ENCODE data around the gene PRICKLE1. TPM values are rescaled to one million over a fixed set of nuclear protein-coding genes. Genes with fewer than 3 reads are reported as not detected.

PRICKLE1 gene
- total RNA-seq, 1 donor from 2014 or later = 6.4 TPM

DNA sequence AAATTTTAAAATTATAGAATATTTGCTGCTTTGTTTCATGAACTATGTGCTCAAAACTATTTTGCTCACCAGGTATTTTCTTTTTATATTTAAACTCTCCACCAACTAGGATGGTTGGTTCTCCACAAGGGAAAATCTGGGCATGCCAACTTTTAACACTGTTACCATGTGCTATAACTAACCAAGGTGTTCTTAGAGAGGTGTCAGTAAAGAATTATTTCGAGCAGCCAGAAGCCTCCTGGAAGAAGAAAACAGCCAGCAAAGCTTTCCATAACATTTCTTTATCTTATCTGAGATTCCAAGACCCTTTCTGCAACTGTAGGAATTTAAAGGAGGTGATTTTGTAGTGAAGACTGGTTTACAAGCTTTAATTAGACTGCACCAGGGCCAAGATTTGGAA is 97.3 kb downstream of the PRICKLE1 start:
- Mint-ChIP-seq H3K36me3 (ENCODE audit: unreplicated experiment) (no peaks in the 10 kb centered on the region), H3K9me3 (ENCODE audit: unreplicated experiment) (no peaks in the 10 kb centered on the region), H3K27me3 (ENCODE audit: unreplicated experiment) (peaks cover 1% of the 10 kb centered on the region), H3K4me1 (ENCODE audit: low read depth, unreplicated experiment) (no peaks in the 10 kb centered on the region), H3K4me3 (ENCODE audit: unreplicated experiment) (no peak overlapping the region), H3K27ac (ENCODE audit: unreplicated experiment) (no peak overlapping the region)
- no peak for DNase-seq
- TF ChIP-seq, protein P1, sequence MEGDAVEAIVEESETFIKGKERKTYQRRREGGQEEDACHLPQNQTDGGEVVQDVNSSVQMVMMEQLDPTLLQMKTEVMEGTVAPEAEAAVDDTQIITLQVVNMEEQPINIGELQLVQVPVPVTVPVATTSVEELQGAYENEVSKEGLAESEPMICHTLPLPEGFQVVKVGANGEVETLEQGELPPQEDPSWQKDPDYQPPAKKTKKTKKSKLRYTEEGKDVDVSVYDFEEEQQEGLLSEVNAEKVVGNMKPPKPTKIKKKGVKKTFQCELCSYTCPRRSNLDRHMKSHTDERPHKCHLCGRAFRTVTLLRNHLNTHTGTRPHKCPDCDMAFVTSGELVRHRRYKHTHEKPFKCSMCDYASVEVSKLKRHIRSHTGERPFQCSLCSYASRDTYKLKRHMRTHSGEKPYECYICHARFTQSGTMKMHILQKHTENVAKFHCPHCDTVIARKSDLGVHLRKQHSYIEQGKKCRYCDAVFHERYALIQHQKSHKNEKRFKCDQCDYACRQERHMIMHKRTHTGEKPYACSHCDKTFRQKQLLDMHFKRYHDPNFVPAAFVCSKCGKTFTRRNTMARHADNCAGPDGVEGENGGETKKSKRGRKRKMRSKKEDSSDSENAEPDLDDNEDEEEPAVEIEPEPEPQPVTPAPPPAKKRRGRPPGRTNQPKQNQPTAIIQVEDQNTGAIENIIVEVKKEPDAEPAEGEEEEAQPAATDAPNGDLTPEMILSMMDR (IDR thresholded peaks at IDR 0.05; ENCODE audit: partially characterized antibody, unreplicated experiment) = no peak

DNA sequence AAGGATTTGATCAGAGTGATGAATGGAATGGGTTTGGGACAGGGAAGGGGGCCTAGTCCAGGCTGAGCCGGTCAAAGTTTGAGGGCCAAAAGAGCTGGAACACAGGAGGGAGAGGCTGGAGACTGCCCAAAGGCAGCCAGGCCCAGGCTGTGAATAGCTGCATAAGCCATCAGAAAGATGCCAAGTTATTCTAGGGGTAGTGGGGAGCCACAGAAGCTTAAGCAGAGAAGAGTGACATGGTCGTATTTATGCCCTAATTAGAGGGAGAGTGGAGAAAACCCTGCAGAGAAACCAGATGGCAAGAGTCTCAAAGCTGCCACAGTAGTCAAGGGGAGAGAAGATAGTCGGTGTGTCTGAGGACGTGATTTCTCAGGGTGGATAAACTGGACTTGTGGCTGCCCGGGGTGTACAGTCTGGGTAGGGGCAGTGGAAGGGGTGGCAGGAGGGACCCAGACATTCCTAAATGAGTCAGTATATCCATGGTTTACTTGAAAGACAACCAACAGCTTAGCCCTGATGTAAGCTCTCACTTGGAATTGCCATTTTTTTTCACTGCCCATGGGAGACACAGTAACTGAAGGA is 99.2 kb downstream of the PRICKLE1 start:
- peaks cover 4% of the 10 kb centered on the region for H3K27me3 Mint-ChIP-seq (ENCODE audit: unreplicated experiment)
- H3K36me3 Mint-ChIP-seq (ENCODE audit: unreplicated experiment) = no peaks in the 10 kb centered on the region
- no peaks in the 10 kb centered on the region for H3K9me3 Mint-ChIP-seq (ENCODE audit: unreplicated experiment)
- no peak for DNase-seq
- no peaks in the 10 kb centered on the region for H3K4me1 Mint-ChIP-seq (ENCODE audit: low read depth, unreplicated experiment)
- TF ChIP-seq, protein P1 (IDR thresholded peaks at IDR 0.05; ENCODE audit: partially characterized antibody, unreplicated experiment) = no peak
- H3K4me3 Mint-ChIP-seq (ENCODE audit: unreplicated experiment) = no peak overlapping the region
- H3K27ac Mint-ChIP-seq (ENCODE audit: unreplicated experiment) = no peak overlapping the region

DNA sequence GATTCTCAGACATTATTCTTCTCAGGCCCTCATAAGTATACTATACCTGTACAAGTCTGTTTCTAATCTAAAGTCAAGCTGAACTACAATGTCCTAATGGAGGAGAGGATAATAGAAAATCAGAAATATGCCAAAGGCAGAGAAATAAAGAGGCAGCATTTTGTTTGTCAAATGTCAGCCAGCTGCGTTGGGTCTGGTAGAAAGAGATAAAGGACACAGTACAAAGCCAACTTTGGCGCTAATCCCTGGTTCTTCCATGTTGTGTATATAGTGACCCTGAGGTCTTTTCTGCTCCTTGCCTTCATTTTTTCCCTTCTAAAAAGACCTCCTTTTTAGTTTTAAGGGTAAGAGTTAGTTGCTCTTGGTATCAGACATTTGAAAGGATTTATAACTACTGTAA is 103.1 kb downstream of the PRICKLE1 start:
- Mint-ChIP-seq H3K27ac (ENCODE audit: unreplicated experiment) (no peak overlapping the region), H3K27me3 (ENCODE audit: unreplicated experiment) (peaks cover 13% of the 10 kb centered on the region), H3K36me3 (ENCODE audit: unreplicated experiment) (no peaks in the 10 kb centered on the region), H3K4me1 (ENCODE audit: low read depth, unreplicated experiment) (peaks cover 2% of the 10 kb centered on the region), H3K9me3 (ENCODE audit: unreplicated experiment) (peaks cover 5% of the 10 kb centered on the region), H3K4me3 (ENCODE audit: unreplicated experiment) (no peak overlapping the region)
- no peak for DNase-seq
- TF ChIP-seq, protein P1 (IDR thresholded peaks at IDR 0.05; ENCODE audit: partially characterized antibody, unreplicated experiment) = no peak

DNA sequence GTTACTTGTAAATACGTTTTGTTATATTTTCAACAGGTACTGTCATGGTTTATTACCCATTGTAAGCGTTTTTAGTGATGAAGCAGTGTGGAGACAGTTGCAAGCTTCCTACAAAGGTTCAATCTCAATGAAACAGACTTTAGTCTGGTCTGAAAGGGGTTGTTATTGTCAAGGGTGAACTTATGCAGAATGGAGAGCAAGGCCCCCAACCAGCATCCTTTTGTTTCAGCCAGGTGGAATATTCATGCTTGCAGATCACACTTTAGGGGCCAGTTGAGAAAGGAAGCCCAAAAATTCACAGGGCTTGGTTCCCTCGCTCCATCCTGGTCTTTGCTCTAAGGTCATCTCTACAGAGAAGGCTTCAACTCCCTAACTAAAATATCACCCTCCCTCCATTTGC is 103.7 kb downstream of the PRICKLE1 start:
- no peak for DNase-seq
- TF ChIP-seq, protein P1 (IDR thresholded peaks at IDR 0.05; ENCODE audit: partially characterized antibody, unreplicated experiment) = no peak
- Mint-ChIP-seq H3K27me3 (ENCODE audit: unreplicated experiment) (peaks cover 13% of the 10 kb centered on the region), H3K27ac (ENCODE audit: unreplicated experiment) (no peak overlapping the region), H3K4me1 (ENCODE audit: low read depth, unreplicated experiment) (peaks cover 2% of the 10 kb centered on the region), H3K36me3 (ENCODE audit: unreplicated experiment) (no peaks in the 10 kb centered on the region), H3K4me3 (ENCODE audit: unreplicated experiment) (no peak overlapping the region), H3K9me3 (ENCODE audit: unreplicated experiment) (peaks cover 7% of the 10 kb centered on the region)

DNA sequence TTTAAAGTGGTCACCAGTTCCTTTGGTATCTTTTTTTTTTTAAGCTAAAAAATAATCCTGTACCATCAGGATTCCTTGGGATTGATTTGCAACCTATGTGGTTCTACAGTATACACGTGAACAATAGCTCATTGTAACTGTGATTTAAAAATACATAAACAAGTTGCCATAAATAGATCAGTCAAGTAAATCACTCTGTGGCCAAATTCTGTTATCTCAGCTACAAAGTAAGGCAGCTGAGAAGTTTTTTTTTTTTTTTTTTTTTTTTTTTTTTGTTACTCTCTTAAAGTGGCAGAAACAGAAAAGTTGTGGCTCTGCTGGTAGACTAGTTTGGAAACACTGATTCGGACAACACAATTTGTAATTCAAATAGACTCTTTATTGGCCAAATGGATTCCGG is 104.5 kb downstream of the PRICKLE1 start:
- Mint-ChIP-seq H3K27me3 (ENCODE audit: unreplicated experiment) (peaks cover 12% of the 10 kb centered on the region), H3K4me3 (ENCODE audit: unreplicated experiment) (no peak overlapping the region), H3K27ac (ENCODE audit: unreplicated experiment) (no peak overlapping the region), H3K4me1 (ENCODE audit: low read depth, unreplicated experiment) (peaks cover 2% of the 10 kb centered on the region), H3K9me3 (ENCODE audit: unreplicated experiment) (peaks cover 8% of the 10 kb centered on the region), H3K36me3 (ENCODE audit: unreplicated experiment) (no peaks in the 10 kb centered on the region)
- no peak for DNase-seq
- TF ChIP-seq, protein P1 (IDR thresholded peaks at IDR 0.05; ENCODE audit: partially characterized antibody, unreplicated experiment) = no peak

Measured in glutamatergic neuron (in vitro differentiated cells).